HepG2 (cell line): ENCODE data around the gene RNF40. TPM values are rescaled to one million over a fixed set of nuclear protein-coding genes. Genes with fewer than 3 reads are reported as not detected.
A peak's percentile ranks its signal among the peaks of the same experiment; 100 is the strongest.

Source experiments
- ATF1 ChIP-seq: IDR thresholded peaks from 2 replicates; pipeline ENCODE4 v1.6.1; 2016; ENCODE audit warnings: mild to moderate bottlenecking, control low read depth
- CC2D1A ChIP-seq: sonication (generic); formaldehyde crosslinking; IDR thresholded peaks from 2 replicates; pipeline ENCODE4 v1.8.1; 2023; ENCODE audit warnings: mild to moderate bottlenecking, missing genetic modification reagents
- CHD4 ChIP-seq: fragments of 200-600 bp; sonication (generic); IDR thresholded peaks from 2 replicates; pipeline ENCODE4 v1.7.0; 2017; ENCODE audit warnings: mild to moderate bottlenecking, low read length, borderline replicate concordance
- FOXP1 ChIP-seq, 2 experiments: fragments of 450-650 bp in 1 of 2; IDR thresholded peaks; 2 replicates each; pipeline ENCODE4 v1.6.1; 2017 to 2018; ENCODE audit warnings: antibody characterized with exemption in 1 of 2
- GABPA ChIP-seq, 2 experiments: IDR thresholded peaks; 2 replicates each; pipeline ENCODE4 v1.6.1; 2011 to 2016; ENCODE audit warnings: low read depth in 2 of 2, low read length in 1 of 2, missing biosample characterization in 1 of 2, missing genetic modification characterization in 1 of 2
- HDAC6 ChIP-seq: fragments of 200-600 bp; sonication (generic); IDR thresholded peaks from 2 replicates; pipeline ENCODE4 v1.7.0; 2017; ENCODE audit warnings: mild to moderate bottlenecking, antibody characterized with exemption, low read length, low read depth
- HHEX ChIP-seq: IDR thresholded peaks from 2 replicates; pipeline ENCODE4 v1.6.1; 2016; ENCODE audit warnings: control low read depth
- MAFK ChIP-seq, 2 experiments: IDR thresholded peaks in 1 of 2; conservative IDR thresholded peaks in 1 of 2; 2 replicates each; pipeline ENCODE4 v1.6.1; 2011; ENCODE audit warnings: improper control_type of control experiment in 2 of 2, low read length in 2 of 2
- MEF2D ChIP-seq: sonication (generic); formaldehyde crosslinking; IDR thresholded peaks from 2 replicates; pipeline ENCODE4 v1.5.1; 2020; ENCODE audit warnings: mild to moderate bottlenecking, missing genetic modification reagents
- MEIS2 ChIP-seq: sonication (generic); formaldehyde crosslinking; IDR thresholded peaks from 2 replicates; pipeline ENCODE4 v1.9.0; 2021; ENCODE audit warnings: mild to moderate bottlenecking, missing genetic modification reagents
- POGZ ChIP-seq: sonication (generic); formaldehyde crosslinking; IDR thresholded peaks from 2 replicates; pipeline ENCODE4 v1.4.0; 2020; ENCODE audit warnings: mild to moderate bottlenecking, missing genetic modification reagents
- REXO4 ChIP-seq: sonication (generic); formaldehyde crosslinking; IDR thresholded peaks from 2 replicates; pipeline ENCODE4 v1.8.0; 2022; ENCODE audit warnings: missing genetic modification reagents, mild to moderate bottlenecking, borderline replicate concordance
- RFX1 ChIP-seq: fragments of 450-650 bp; IDR thresholded peaks from 2 replicates; pipeline ENCODE4 v1.6.1; 2017
- SMAD9 ChIP-seq: sonication (generic); formaldehyde crosslinking; IDR thresholded peaks from 2 replicates; pipeline ENCODE4 v1.5.1; 2020; ENCODE audit warnings: mild to moderate bottlenecking, missing genetic modification reagents
- U2AF1 ChIP-seq: fragments of 200-400 bp; formaldehyde crosslinking; optimal IDR thresholded peaks from 2 replicates; pipeline ENCODE3; 2017; ENCODE audit warnings: mild to moderate bottlenecking, low read depth, low read length
- YEATS2 ChIP-seq: sonication (generic); formaldehyde crosslinking; IDR thresholded peaks from 2 replicates; pipeline ENCODE4 v1.4.0; 2020; ENCODE audit warnings: missing genetic modification reagents, borderline replicate concordance
- ZFP90 ChIP-seq: sonication (generic); formaldehyde crosslinking; IDR thresholded peaks from 2 replicates; pipeline ENCODE4 v1.8.0; 2022; ENCODE audit warnings: missing genetic modification reagents, mild to moderate bottlenecking, inconsistent platforms, borderline replicate concordance
- ZNF331 ChIP-seq: sonication (generic); formaldehyde crosslinking; IDR thresholded peaks from 2 replicates; pipeline ENCODE4 v1.4.0; 2020; ENCODE audit warnings: missing genetic modification reagents
- ZNF530 ChIP-seq: sonication (generic); formaldehyde crosslinking; IDR thresholded peaks from 2 replicates; pipeline ENCODE4 v1.5.0; 2020; ENCODE audit warnings: low read depth, mild to moderate bottlenecking, missing genetic modification reagents
- ZNF83 ChIP-seq: sonication (generic); formaldehyde crosslinking; IDR thresholded peaks from 2 replicates; pipeline ENCODE4 v1.4.0; 2020; ENCODE audit warnings: missing genetic modification reagents, mild to moderate bottlenecking, borderline replicate concordance
- polyA plus RNA-seq, 8 experiments: library from polyadenylated mRNA; depleted of rRNA in 3 of 8; stranded (reverse) in 7 of 8; unstranded in 1 of 8; fragments of >200 nt; fragmentation: Illumina TruSeq in 4 of 8; extraction: Trizol in 4 of 8; gene quantifications; 2 replicates each; pipeline versions ENCODE4 v1.2.1 to v1.2.3, GENCODE V29; 2011 to 2016; ENCODE audit warnings: low read depth in 4 of 8, missing spikeins in 1 of 8, mixed read lengths in 1 of 8; ENCODE audit not compliant: insufficient read depth in 1 of 8
- total RNA-seq, 5 experiments: library from RNA; depleted of rRNA; stranded (reverse); fragments of >200 nt; fragmentation: Illumina TruSeq; extraction: Trizol; gene quantifications; 2 replicates each; pipeline ENCODE4 v1.2.3, GENCODE V29; 2016; ENCODE audit warnings: low read depth in 1 of 5
- TF ChIP-seq, protein P1 (sequence below): sonication (generic); formaldehyde crosslinking; conservative IDR thresholded peaks from 2 replicates; pipeline ENCODE4 v1.4.0; 2020; ENCODE audit warnings: mild to moderate bottlenecking, missing genetic modification reagents, moderate library complexity
- TF ChIP-seq, protein P2 (sequence below): fragments of 450-650 bp; IDR thresholded peaks from 2 replicates; pipeline ENCODE4 v1.6.1; 2016
- TF ChIP-seq, protein P3 (sequence below): sonication (generic); formaldehyde crosslinking; IDR thresholded peaks from 2 replicates; pipeline ENCODE4 v1.4.0; 2020; ENCODE audit warnings: missing genetic modification reagents, low read depth, mild to moderate bottlenecking, borderline replicate concordance

The RNF40 gene
- total and polyA plus RNA-seq, 2 of the 13 experiments (the other 11 are each of a cell fraction or from before 2014, with no cell fraction given) = 84.0 to 85.6 TPM

DNA sequence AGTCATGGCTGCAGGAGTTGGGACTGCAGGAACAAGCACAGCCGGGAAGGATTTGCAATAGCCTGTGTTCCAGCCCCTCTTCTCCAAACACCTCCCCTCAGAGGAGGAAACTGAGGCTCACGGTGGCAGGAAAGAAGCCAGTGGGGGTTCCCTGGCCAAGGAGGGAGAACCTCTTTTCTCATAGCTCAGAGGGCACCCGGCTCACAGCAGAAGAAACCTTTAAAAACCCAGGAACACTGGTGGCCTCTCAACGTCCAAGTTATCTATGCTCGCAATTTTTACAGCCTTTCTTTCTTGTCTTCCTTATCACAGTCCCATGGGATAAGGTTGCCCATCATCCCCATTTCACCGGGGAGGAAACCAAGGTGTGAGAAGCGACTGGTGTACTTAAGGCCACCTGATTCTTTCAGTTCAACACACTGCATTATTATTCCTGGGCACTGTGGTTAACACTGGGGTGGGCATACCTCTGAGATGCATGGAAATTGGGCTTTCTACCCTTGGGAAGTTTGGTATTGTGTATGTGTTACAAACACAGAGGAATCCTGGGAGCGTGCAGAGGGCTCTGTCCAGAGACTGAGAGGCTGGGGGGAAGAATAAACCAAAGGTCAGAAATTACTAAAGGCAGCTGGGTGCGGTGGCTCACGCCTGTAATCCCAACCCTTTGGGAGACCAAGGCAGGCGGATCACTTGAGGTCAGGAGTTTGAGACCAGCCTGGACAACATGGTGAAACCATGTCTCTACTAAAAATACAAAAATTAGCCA is 25.7 kb downstream of the RNF40 start (continued):
- TF ChIP-seq, protein P1, sequence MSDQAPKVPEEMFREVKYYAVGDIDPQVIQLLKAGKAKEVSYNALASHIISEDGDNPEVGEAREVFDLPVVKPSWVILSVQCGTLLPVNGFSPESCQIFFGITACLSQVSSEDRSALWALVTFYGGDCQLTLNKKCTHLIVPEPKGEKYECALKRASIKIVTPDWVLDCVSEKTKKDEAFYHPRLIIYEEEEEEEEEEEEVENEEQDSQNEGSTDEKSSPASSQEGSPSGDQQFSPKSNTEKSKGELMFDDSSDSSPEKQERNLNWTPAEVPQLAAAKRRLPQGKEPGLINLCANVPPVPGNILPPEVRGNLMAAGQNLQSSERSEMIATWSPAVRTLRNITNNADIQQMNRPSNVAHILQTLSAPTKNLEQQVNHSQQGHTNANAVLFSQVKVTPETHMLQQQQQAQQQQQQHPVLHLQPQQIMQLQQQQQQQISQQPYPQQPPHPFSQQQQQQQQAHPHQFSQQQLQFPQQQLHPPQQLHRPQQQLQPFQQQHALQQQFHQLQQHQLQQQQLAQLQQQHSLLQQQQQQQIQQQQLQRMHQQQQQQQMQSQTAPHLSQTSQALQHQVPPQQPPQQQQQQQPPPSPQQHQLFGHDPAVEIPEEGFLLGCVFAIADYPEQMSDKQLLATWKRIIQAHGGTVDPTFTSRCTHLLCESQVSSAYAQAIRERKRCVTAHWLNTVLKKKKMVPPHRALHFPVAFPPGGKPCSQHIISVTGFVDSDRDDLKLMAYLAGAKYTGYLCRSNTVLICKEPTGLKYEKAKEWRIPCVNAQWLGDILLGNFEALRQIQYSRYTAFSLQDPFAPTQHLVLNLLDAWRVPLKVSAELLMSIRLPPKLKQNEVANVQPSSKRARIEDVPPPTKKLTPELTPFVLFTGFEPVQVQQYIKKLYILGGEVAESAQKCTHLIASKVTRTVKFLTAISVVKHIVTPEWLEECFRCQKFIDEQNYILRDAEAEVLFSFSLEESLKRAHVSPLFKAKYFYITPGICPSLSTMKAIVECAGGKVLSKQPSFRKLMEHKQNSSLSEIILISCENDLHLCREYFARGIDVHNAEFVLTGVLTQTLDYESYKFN (CRISPR knock-in tag) = peak; percentile 54
- TF ChIP-seq, protein P2, sequence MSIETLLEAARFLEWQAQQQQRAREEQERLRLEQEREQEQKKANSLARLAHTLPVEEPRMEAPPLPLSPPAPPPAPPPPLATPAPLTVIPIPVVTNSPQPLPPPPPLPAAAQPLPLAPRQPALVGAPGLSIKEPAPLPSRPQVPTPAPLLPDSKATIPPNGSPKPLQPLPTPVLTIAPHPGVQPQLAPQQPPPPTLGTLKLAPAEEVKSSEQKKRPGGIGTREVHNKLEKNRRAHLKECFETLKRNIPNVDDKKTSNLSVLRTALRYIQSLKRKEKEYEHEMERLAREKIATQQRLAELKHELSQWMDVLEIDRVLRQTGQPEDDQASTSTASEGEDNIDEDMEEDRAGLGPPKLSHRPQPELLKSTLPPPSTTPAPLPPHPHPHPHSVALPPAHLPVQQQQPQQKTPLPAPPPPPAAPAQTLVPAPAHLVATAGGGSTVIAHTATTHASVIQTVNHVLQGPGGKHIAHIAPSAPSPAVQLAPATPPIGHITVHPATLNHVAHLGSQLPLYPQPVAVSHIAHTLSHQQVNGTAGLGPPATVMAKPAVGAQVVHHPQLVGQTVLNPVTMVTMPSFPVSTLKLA = no peak
- TF ChIP-seq GABPA (IDR thresholded peaks at IDR 0.05; ENCODE audit: low read depth, low read length) = no peak
- no peak for TF ChIP-seq GABPA (CRISPR knock-in tag; IDR thresholded peaks at IDR 0.05; ENCODE audit: low read depth)
- TF ChIP-seq ZNF530 = no peak
- TF ChIP-seq POGZ = peak; percentile 1; the same call in 1 of the 2 replicates
- TF ChIP-seq YEATS2 (CRISPR knock-in tag) = no peak
- no peak for TF ChIP-seq ZNF331 (CRISPR knock-in tag)
- TF ChIP-seq HDAC6 = no peak
- TF ChIP-seq MEF2D = no peak
- no peak for TF ChIP-seq RFX1
- no peak for TF ChIP-seq REXO4 (CRISPR knock-in tag)
- no peak for TF ChIP-seq MAFK (conservative IDR thresholded peaks at IDR 0.05 in 1 of 2, IDR thresholded peaks at IDR 0.05 in 1 of 2; ENCODE audit: low read length in 2 of 2)
- no peak for TF ChIP-seq U2AF1
- TF ChIP-seq ZNF83 (CRISPR knock-in tag) = no peak
- no peak for TF ChIP-seq CC2D1A
- peak; percentile 62; the same call in 1 of the 2 replicates for TF ChIP-seq CHD4
- 0 out of 2 replicates have a peak, but pooled peaks have one; percentile 40 for TF ChIP-seq HHEX (CRISPR knock-in tag)
- TF ChIP-seq ATF1 = peak; percentile 8; the same call in 1 of the 2 replicates
- TF ChIP-seq, protein P3, sequence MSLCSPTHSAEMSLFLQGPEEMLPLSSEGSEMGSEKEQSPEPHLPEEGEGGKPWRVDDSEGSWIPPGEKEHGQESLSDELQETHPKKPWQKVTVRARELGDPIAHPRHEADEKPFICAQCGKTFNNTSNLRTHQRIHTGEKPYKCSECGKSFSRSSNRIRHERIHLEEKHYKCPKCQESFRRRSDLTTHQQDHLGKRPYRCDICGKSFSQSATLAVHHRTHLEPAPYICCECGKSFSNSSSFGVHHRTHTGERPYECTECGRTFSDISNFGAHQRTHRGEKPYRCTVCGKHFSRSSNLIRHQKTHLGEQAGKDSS (CRISPR knock-in tag) = no peak; the same call in 1 of the 2 replicates
- 0 out of 2 replicates have a peak, but pooled peaks have one; percentile 1 for TF ChIP-seq ZFP90 (CRISPR knock-in tag)
- TF ChIP-seq SMAD9 = peak; percentile 87; the same call in 1 of the 2 replicates
- no peak for TF ChIP-seq FOXP1 (IDR thresholded peaks at IDR 0.05)
- peak; percentile 24; the same call in 1 of the 2 replicates for TF ChIP-seq FOXP1 (CRISPR knock-in tag; IDR thresholded peaks at IDR 0.05)
- TF ChIP-seq MEIS2 (CRISPR knock-in tag) = no peak
